MCF 10A (cell line): ENCODE measurements around the gene TIAM1. TPM values are rescaled to one million over a fixed set of nuclear protein-coding genes. Genes with fewer than 3 reads are reported as not detected.

Experiments used
- BruUV-seq: library from RNA; stranded (reverse); fragments of 400-500 nt; replicated peaks from 2 replicates; lab custom pipeline; 2021; lab: Mats Ljungman, UMichigan
- CTCF ChIA-PET: fragments of 300-600 bp; sonication (Branson Sonifier 250); formaldehyde crosslinking; extraction: SDS; loops from one replicate; lab custom pipeline; 2021; ENCODE audit warnings: antibody characterized with exemption, inconsistent platforms; lab: Yijun Ruan, JAX
- POLR2A ChIA-PET: fragments of 300-600, 350-650 bp; sonication (Branson Sonifier 250); formaldehyde crosslinking; extraction: SDS; loops from one replicate; lab custom pipeline; 2020; ENCODE audit warnings: antibody characterized with exemption, inconsistent platforms; lab: Yijun Ruan, JAX
- DNase-seq: peaks from one replicate; pipeline ENCODE4 v3.0.0-alpha.2; 2018; ENCODE audit not compliant: unreplicated experiment
- H3K27ac Mint-ChIP-seq: one replicate; pipeline ENCODE4 v1.8.0; 2022; ENCODE audit warnings: mild to moderate bottlenecking, low read depth, mixed read lengths; ENCODE audit not compliant: unreplicated experiment
- H3K27me3 Mint-ChIP-seq: one replicate; pipeline ENCODE4 v1.8.0; 2022; ENCODE audit warnings: mixed read lengths; ENCODE audit not compliant: insufficient read depth, unreplicated experiment
- H3K36me3 Mint-ChIP-seq: one replicate; pipeline ENCODE4 v1.8.0; 2022; ENCODE audit warnings: mild to moderate bottlenecking, moderate library complexity, mixed read lengths; ENCODE audit not compliant: insufficient read depth, unreplicated experiment
- H3K4me1 Mint-ChIP-seq: one replicate; pipeline ENCODE4 v1.8.0; 2022; ENCODE audit warnings: mixed read lengths; ENCODE audit not compliant: insufficient read depth, unreplicated experiment
- H3K4me3 Mint-ChIP-seq: one replicate; pipeline ENCODE4 v1.8.0; 2022; ENCODE audit warnings: mild to moderate bottlenecking, moderate library complexity, mixed read lengths; ENCODE audit not compliant: unreplicated experiment
- H3K9me3 Mint-ChIP-seq: one replicate; pipeline ENCODE4 v1.8.0; 2022; ENCODE audit warnings: mixed read lengths; ENCODE audit not compliant: unreplicated experiment
- intact Hi-C: fragments of 100-400 bp; cut with micrococcal nuclease; formaldehyde crosslinking; loops from 2 replicates; pipeline ENCODE4 v1.14.1; 2022
- total RNA-seq: library from RNA; stranded (reverse); gene quantifications from 2 replicates; pipeline ENCODE4 v1.2.3, GENCODE V29; 2022
- TF ChIP-seq, protein P1 (sequence below): fragments of 200-600 bp; IDR thresholded peaks from one replicate; pipeline ENCODE4 v1.8.0; 2022; ENCODE audit warnings: antibody characterized with exemption, mild to moderate bottlenecking; ENCODE audit not compliant: unreplicated experiment

The TIAM1 gene
- total RNA-seq, 1 experiment from 2014 or later: 9.8 TPM

DNA sequence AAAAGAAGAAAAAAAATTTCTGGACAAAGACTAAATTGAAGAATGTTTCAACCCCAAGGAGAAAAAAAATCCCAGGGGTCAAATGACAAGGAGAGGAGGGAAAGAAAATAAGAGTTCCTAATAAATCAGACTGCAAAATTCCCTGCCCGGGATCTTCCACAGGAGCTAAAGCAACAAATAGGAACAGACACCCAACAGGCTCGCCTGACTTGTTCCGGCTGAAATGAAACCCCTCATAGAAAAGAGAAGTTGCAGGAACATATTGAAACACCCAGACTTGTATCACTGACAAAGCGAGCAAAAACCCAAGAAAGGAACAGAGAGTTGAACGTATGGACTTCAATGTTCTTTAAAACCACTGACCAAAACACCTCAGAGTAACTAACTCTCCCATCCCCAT is 123.0 kb downstream of the TIAM1 start:
- ChIA-PET POLR2A (interaction anchor here (0.6 to 2.8 kb wide), 7 partner anchors 16 to 361 kb away, joined by 3 to 11 read pairs (median 3); no protein-coding TSS in a partner anchor), CTCF (interaction anchor here (0.7 to 1.6 kb wide), 3 partner anchors 69 to 341 kb away, joined by 3 read pairs; no protein-coding TSS in a partner anchor)
- Mint-ChIP-seq H3K4me3 (no peak overlapping the region), H3K27ac (no peak overlapping the region), H3K9me3 (no peaks in the 10 kb centered on the region), H3K36me3 (no peaks in the 10 kb centered on the region), H3K27me3 (no peaks in the 10 kb centered on the region), H3K4me1 (peaks cover 22% of the 10 kb centered on the region)
- BruUV-seq: no TSS peak
- intact Hi-C loops: no loop called here
- DNase-seq: no peak
- TF ChIP-seq, protein P1, sequence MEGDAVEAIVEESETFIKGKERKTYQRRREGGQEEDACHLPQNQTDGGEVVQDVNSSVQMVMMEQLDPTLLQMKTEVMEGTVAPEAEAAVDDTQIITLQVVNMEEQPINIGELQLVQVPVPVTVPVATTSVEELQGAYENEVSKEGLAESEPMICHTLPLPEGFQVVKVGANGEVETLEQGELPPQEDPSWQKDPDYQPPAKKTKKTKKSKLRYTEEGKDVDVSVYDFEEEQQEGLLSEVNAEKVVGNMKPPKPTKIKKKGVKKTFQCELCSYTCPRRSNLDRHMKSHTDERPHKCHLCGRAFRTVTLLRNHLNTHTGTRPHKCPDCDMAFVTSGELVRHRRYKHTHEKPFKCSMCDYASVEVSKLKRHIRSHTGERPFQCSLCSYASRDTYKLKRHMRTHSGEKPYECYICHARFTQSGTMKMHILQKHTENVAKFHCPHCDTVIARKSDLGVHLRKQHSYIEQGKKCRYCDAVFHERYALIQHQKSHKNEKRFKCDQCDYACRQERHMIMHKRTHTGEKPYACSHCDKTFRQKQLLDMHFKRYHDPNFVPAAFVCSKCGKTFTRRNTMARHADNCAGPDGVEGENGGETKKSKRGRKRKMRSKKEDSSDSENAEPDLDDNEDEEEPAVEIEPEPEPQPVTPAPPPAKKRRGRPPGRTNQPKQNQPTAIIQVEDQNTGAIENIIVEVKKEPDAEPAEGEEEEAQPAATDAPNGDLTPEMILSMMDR: no peak

DNA sequence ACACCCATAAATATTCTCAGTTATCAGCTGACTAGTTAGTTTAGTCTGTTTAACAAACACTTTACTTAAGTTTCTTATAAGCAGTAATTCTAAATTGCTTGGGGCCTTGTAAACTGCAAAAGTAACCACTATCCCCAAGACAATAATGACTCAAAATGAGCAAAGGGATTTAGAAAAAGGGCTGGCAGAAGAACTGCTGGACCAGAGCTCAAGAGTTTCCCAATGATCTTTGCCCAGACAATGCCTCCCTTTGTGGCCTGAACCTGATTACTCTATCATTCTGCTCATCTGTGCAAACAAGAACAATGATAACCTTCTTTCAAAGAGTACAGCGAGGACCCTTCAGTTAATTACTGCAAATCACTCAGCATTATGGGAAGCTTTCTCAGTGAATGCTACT is 123.5 kb downstream of the TIAM1 start:
- intact Hi-C loops: no loop called here
- Mint-ChIP-seq H3K4me1 (peaks cover 22% of the 10 kb centered on the region), H3K27me3 (no peaks in the 10 kb centered on the region), H3K27ac (no peak overlapping the region), H3K9me3 (no peaks in the 10 kb centered on the region), H3K4me3 (no peak overlapping the region), H3K36me3 (no peaks in the 10 kb centered on the region)
- DNase-seq: peak; percentile 31
- ChIA-PET POLR2A (interaction anchor here (0.5 to 2.8 kb wide), 11 partner anchors 16 to 361 kb away, joined by 3 to 11 read pairs (median 4); no protein-coding TSS in a partner anchor), CTCF (interaction anchor here (0.6 to 0.9 kb wide), 2 partner anchors 342 to 367 kb away, joined by 3 read pairs; no protein-coding TSS in a partner anchor)
- BruUV-seq: no TSS peak
- TF ChIP-seq, protein P1: no peak

DNA sequence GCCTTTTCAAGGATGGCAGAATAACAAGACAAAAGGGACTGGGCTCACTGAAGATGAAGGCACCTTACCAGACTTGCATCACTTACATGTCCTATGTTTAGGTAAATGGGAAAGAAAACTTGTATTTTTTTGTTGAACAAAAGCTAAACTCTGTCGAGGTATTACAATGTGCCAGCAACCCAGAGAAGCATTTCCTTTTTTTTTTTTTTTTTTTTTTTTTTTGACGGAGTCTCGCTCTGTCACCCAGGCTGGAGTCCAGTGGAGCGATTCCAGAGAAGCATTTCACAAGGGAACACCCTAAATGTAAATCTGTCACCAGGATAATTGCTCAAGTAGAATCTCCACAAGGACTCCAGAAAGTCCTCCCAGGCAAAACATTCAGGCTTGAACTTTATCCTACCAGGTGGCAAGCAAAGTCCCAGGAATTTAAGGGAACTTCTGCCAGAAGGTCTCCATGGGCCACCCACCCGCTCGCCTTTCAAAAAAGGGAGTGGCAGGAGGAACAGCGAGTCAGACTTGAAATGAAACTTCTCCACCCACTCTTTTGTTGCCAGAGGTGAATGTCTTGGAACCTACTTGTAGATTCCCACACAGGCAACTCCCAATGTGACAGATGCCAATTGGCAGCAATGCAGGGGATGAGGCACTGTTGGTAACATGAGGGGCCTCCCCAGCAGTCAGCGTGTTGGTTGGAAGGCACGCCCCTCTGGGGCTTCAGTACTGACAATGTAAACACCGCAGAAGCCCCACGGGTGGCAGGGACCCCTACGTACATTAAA is 125.0 kb downstream of the TIAM1 start:
- TF ChIP-seq, protein P1: no peak
- BruUV-seq: no TSS peak
- ChIA-PET CTCF (interaction anchor here (4.2 kb wide), 1 partner anchor 362 kb away, joined by 21 read pairs; no protein-coding TSS in a partner anchor), POLR2A (interaction anchor here (0.6 to 2.8 kb wide), 4 partner anchors 64 to 135 kb away, joined by 3 to 11 read pairs (median 5); no protein-coding TSS in a partner anchor)
- Mint-ChIP-seq H3K27ac (peak overlapping the region; percentile 74), H3K27me3 (no peaks in the 10 kb centered on the region), H3K36me3 (no peaks in the 10 kb centered on the region), H3K4me3 (peak overlapping the region; percentile 51), H3K9me3 (no peaks in the 10 kb centered on the region), H3K4me1 (peaks cover 22% of the 10 kb centered on the region)
- peak; percentile 94 for DNase-seq
- intact Hi-C loops: loop anchor here (2.0 to 5.0 kb wide), 2 partner anchors 53 to 126 kb away; partner anchors contain the start of gene TIAM1

DNA sequence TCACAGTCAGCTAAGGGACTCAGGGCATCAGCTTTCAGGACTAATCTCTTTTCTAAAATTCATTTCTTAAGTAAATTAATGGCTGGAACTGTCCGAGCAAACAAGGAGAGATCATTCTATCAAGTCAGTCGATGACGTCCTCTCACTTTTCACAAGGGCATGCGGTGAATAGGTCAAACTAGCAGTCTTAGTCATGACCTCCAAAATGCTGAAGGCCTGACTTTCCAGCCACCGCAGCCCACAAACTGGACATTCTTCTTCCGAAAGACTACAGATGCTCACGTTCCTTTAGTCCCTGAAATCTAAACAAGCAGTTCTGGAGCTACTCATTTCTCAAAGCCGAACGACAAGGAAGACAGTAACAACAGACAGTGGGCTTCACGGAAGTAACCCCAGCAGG is 127.9 kb downstream of the TIAM1 start:
- H3K27me3 Mint-ChIP-seq: no peaks in the 10 kb centered on the region
- no peaks in the 10 kb centered on the region for H3K36me3 Mint-ChIP-seq
- H3K27ac Mint-ChIP-seq: no peak overlapping the region
- no TSS peak for BruUV-seq
- intact Hi-C loops: loop anchor here (5.0 kb wide), 1 partner anchor 56 kb away; no protein-coding TSS in a partner anchor
- H3K4me3 Mint-ChIP-seq: no peak overlapping the region
- H3K4me1 Mint-ChIP-seq: peaks cover 12% of the 10 kb centered on the region
- DNase-seq: no peak
- ChIA-PET CTCF (interaction anchor here (1.9 to 4.2 kb wide), 2 partner anchors 132 to 365 kb away, joined by 6 to 21 read pairs; no protein-coding TSS in a partner anchor), POLR2A (interaction anchor here (0.6 kb wide), 1 partner anchor 449 kb away, joined by 3 read pairs; no protein-coding TSS in a partner anchor)
- TF ChIP-seq, protein P1: no peak
- H3K9me3 Mint-ChIP-seq: no peaks in the 10 kb centered on the region
